Heart left ventricle (tissue), 13 donors: ENCODE measurements around the gene RCL1.
"Not testable (repeated sequence)": the region's sequence is repeated elsewhere in the genome, so short reads cannot be mapped to it uniquely, and the experiment has no call there.

ENCODE experiments used
- CTCF ChIP-seq, 12 donors: fragments of 200-600 bp; sonication (generic) in 4 of 12; IDR thresholded peaks; one replicate each; pipeline versions ENCODE4 v1.5.0 to v1.8.0; 2018 to 2022; ENCODE audit warnings: antibody characterized with exemption in 12 of 12, mild to moderate bottlenecking in 5 of 12
- POLR2A ChIP-seq, 2 donors: fragments of 450-650 bp; IDR thresholded peaks; one replicate each; pipeline ENCODE4 v1.6.1; 2017; ENCODE audit warnings: antibody characterized with exemption in 2 of 2, mild to moderate bottlenecking in 2 of 2, moderate library complexity in 2 of 2
- donor health status: ischemic (EF 13 %, LVEDD 7.1; RV severe dilation, severe dysfunction).
- donor health status: DM: no; HTN: yes; CAD: no.
- donor health status: DM: no; HTN: no; CAD: no.
- donor health status: ischemic (EF 25% LVEDD 6.9; RV normal size, moderate dysfunction).
- donor health status: ischemic (EF 25% LVEDD 5.7; RV mildly dilated, moderate dysfunction).
- donor health status: ischemic (EF 35%, LVEDD 5.7; RV mildly dilated, moderate dysfunction).
- donor health status: nonischemic (EF 11% LVEDD 7.7; RV severe dilation, severe dysfunction).
- donor health status: DM: yes; HTN: yes; CAD: no.
- donor health status: PGD.
- donor health status: ischemic (EF 29% LVEDD 5.4; RV normal size, mild dysfunction).
- donor health status: nonischemic (EF 23%, LVEDD 6.1; RV moderate dilation, normal function).

GRCh38 chr9:4783191-4783590 is 9.6 kb upstream of the RCL1 start:
- TF ChIP-seq CTCF, POLR2A (IDR thresholded peaks at IDR 0.05): not testable (repeated sequence)
